H9 (cell line): ENCODE measurements around the gene GSG1L. TPM values are rescaled to one million over a fixed set of nuclear protein-coding genes. Genes with fewer than 3 reads are reported as not detected.

ENCODE experiments used
- DNase-seq: peaks from one replicate; pipeline ENCODE4 v3.0.0-alpha.2; 2017
- H2AFZ ChIP-seq: one replicate; pipeline ENCODE4 v1.6.1; 2013; ENCODE audit warnings: mild to moderate bottlenecking, low read length, control low read depth, moderate library complexity
- H2AK5ac ChIP-seq: 2 replicates; pipeline ENCODE4 v1.6.1; 2013; ENCODE audit warnings: low read length, control low read depth, mixed read lengths; ENCODE audit not compliant: insufficient read length
- H2BK120ac ChIP-seq: one replicate; pipeline ENCODE4 v1.6.1; 2013; ENCODE audit warnings: low read depth, mild to moderate bottlenecking, low read length, control low read depth, inconsistent platforms; ENCODE audit not compliant: poor library complexity, severe bottlenecking
- H2BK12ac ChIP-seq: 2 replicates; pipeline ENCODE4 v1.6.1; 2013; ENCODE audit warnings: low read length, control low read depth, mixed read lengths, low read depth; ENCODE audit not compliant: insufficient read length
- H2BK15ac ChIP-seq: 2 replicates; pipeline ENCODE4 v1.6.1; 2013; ENCODE audit warnings: low read depth, low read length, control low read depth
- H2BK20ac ChIP-seq: one replicate; pipeline ENCODE4 v1.6.1; 2013; ENCODE audit warnings: low read depth, mild to moderate bottlenecking, low read length, control low read depth, inconsistent platforms; ENCODE audit not compliant: poor library complexity, severe bottlenecking
- H2BK5ac ChIP-seq: 2 replicates; pipeline ENCODE4 v1.6.1; 2013; ENCODE audit warnings: low read length, control low read depth, mixed read lengths; ENCODE audit not compliant: insufficient read length
- H3K14ac ChIP-seq: 2 replicates; pipeline ENCODE4 v1.6.1; 2013; ENCODE audit warnings: low read length, control low read depth; ENCODE audit not compliant: insufficient read depth
- H3K18ac ChIP-seq: 2 replicates; pipeline ENCODE4 v1.6.1; 2013; ENCODE audit warnings: low read depth, mild to moderate bottlenecking, mixed read lengths, low read length, control low read depth; ENCODE audit not compliant: insufficient read length
- H3K23ac ChIP-seq: 2 replicates; pipeline ENCODE4 v1.6.1; 2013; ENCODE audit warnings: low read length, control low read depth, mixed read lengths, low read depth; ENCODE audit not compliant: insufficient read length
- H3K23me2 ChIP-seq: 2 replicates; pipeline ENCODE4 v1.6.1; 2013; ENCODE audit warnings: low read depth, mild to moderate bottlenecking, mixed read lengths, low read length, control low read depth; ENCODE audit not compliant: insufficient read length, poor library complexity, severe bottlenecking
- H3K27ac ChIP-seq: 2 replicates; pipeline ENCODE4 v1.5.1; 2013; ENCODE audit warnings: low read length, control low read depth, mixed read lengths, low read depth; ENCODE audit not compliant: insufficient read length
- H3K27me3 ChIP-seq: 2 replicates; pipeline ENCODE4 v1.6.1; 2013; ENCODE audit warnings: low read length, control low read depth, inconsistent platforms; ENCODE audit not compliant: insufficient read depth
- H3K4ac ChIP-seq: 2 replicates; pipeline ENCODE4 v1.6.1; 2013; ENCODE audit warnings: low read depth, mild to moderate bottlenecking, control low read depth, inconsistent platforms, low read length, moderate library complexity
- H3K4me1 ChIP-seq: 2 replicates; pipeline ENCODE4 v1.6.1; 2013; ENCODE audit warnings: low read length, control low read depth, inconsistent platforms; ENCODE audit not compliant: insufficient read depth
- H3K4me2 ChIP-seq: 2 replicates; pipeline ENCODE4 v1.6.1; 2013; ENCODE audit warnings: low read length, control low read depth, mixed read lengths; ENCODE audit not compliant: insufficient read length, insufficient read depth
- H3K56ac ChIP-seq: 2 replicates; pipeline ENCODE4 v1.6.1; 2013; ENCODE audit warnings: low read depth, mild to moderate bottlenecking, mixed read lengths, low read length, control low read depth; ENCODE audit not compliant: insufficient read length
- H3K79me1 ChIP-seq: 2 replicates; pipeline ENCODE4 v1.6.1; 2013; ENCODE audit warnings: low read depth, mild to moderate bottlenecking, moderate library complexity, low read length, control low read depth, inconsistent platforms; ENCODE audit not compliant: insufficient read depth, poor library complexity, severe bottlenecking
- H3K79me2 ChIP-seq: 2 replicates; pipeline ENCODE4 v1.6.1; 2013; ENCODE audit warnings: low read length, control low read depth, inconsistent platforms; ENCODE audit not compliant: insufficient read depth
- H3K9ac ChIP-seq: 2 replicates; pipeline ENCODE4 v1.6.1; 2013; ENCODE audit warnings: low read length, control low read depth, mixed read lengths; ENCODE audit not compliant: insufficient read length; ENCODE audit errors: extremely low read depth
- H3K9me3 ChIP-seq: one replicate; pipeline ENCODE4 v1.6.1; 2013; ENCODE audit warnings: low read depth, low read length, inconsistent platforms; ENCODE audit not compliant: control insufficient read depth
- H3T11ph ChIP-seq: one replicate; pipeline ENCODE4 v1.6.1; 2013; ENCODE audit warnings: mild to moderate bottlenecking, low read length, control low read depth, inconsistent platforms
- H4K20me1 ChIP-seq: one replicate; pipeline ENCODE4 v1.6.1; 2013; ENCODE audit not compliant: control insufficient read depth, insufficient read length, insufficient read depth
- H4K5ac ChIP-seq: 2 replicates; pipeline ENCODE4 v1.6.1; 2013; ENCODE audit warnings: low read depth, mild to moderate bottlenecking, mixed read lengths, low read length, control low read depth; ENCODE audit not compliant: insufficient read length
- H4K8ac ChIP-seq: replicated peaks from 2 replicates; pipeline ENCODE4 v1.6.1; 2013; ENCODE audit warnings: low read length, control low read depth, mixed read lengths, low read depth; ENCODE audit not compliant: insufficient read length
- H4K91ac ChIP-seq: 2 replicates; pipeline ENCODE4 v1.6.1; 2013; ENCODE audit warnings: low read depth, mild to moderate bottlenecking, moderate library complexity, mixed read lengths, low read length, control low read depth; ENCODE audit not compliant: insufficient read length
- H3K27ac Mint-ChIP-seq, 3 experiments: 2 replicates in 2 of 3; 3 replicates in 1 of 3; pipeline ENCODE4 v1.8.0; 2020 to 2021; ENCODE audit warnings: mixed read lengths in 3 of 3, mild to moderate bottlenecking in 1 of 3, moderate library complexity in 1 of 3
- H3K27me3 Mint-ChIP-seq: 2 replicates; pipeline ENCODE4 v1.8.0; 2021; ENCODE audit warnings: low read depth, mild to moderate bottlenecking, moderate library complexity, mixed read lengths
- H3K36me3 Mint-ChIP-seq, 3 experiments: 2 replicates in 2 of 3; 3 replicates in 1 of 3; pipeline ENCODE4 v1.8.0; 2020 to 2021; ENCODE audit warnings: low read depth in 3 of 3, mixed read lengths in 3 of 3; ENCODE audit not compliant: insufficient read depth in 1 of 3
- H3K4me1 Mint-ChIP-seq, 2 experiments: 2 replicates each; pipeline ENCODE4 v1.8.0; 2020; ENCODE audit warnings: mixed read lengths in 2 of 2
- H3K4me3 Mint-ChIP-seq, 2 experiments: 2 replicates in 1 of 2; 3 replicates in 1 of 2; pipeline ENCODE4 v1.8.0; 2020 to 2021; ENCODE audit warnings: mild to moderate bottlenecking in 2 of 2, mixed read lengths in 2 of 2, moderate library complexity in 1 of 2
- H3K9me3 Mint-ChIP-seq, 2 experiments: 2 replicates in 1 of 2; 3 replicates in 1 of 2; pipeline ENCODE4 v1.8.0; 2020; ENCODE audit warnings: mild to moderate bottlenecking in 2 of 2, mixed read lengths in 2 of 2, moderate library complexity in 1 of 2
- CTCF ChIP-seq: fragments of 200-600 bp; sonication (generic); conservative IDR thresholded peaks from 3 replicates; pipeline ENCODE4 v1.8.0; 2021; ENCODE audit warnings: antibody characterized with exemption, mild to moderate bottlenecking
- WGBS: extraction: QIAGEN DNeasy Blood & Tissue Kit; methylation state at CpG from one replicate; pipeline ENCODE4 v1.1.7; 2013; ENCODE audit warnings: missing lambda C conversion rate, low lambda C conversion rate, mixed read lengths; ENCODE audit not compliant: insufficient read length; ENCODE audit errors: extremely low coverage; 5-methylcytosine and 5-hydroxymethylcytosine counted together
- total RNA-seq: library from RNA; stranded (reverse); gene quantifications from 2 replicates; pipeline ENCODE4 v1.2.1, GENCODE V29; 2021

The GSG1L gene
- total RNA-seq, 1 experiment from 2014 or later, result 0.35 TPM

- Histone ChIP-seq H3K27ac (no peak overlapping the region), H2BK15ac (no peak overlapping the region), H3K23ac (no peak overlapping the region), H3K23me2 (no peaks in the 10 kb centered on the region), H4K20me1 (no peaks in the 10 kb centered on the region), H2BK12ac (no peak overlapping the region), H3K9me3 (no peaks in the 10 kb centered on the region), H3K4ac (no peak overlapping the region), H3K14ac (no peak overlapping the region), H4K91ac (no peak overlapping the region), H3K4me1 (no peaks in the 10 kb centered on the region), H3K27me3 (no peaks in the 10 kb centered on the region), H4K8ac (no peak overlapping the region), H3K18ac (no peak overlapping the region), H2AFZ (no peak overlapping the region), H3K56ac (no peak overlapping the region), H2BK20ac (no peak overlapping the region), H2BK120ac (no peak overlapping the region), H2BK5ac (no peak overlapping the region), H3K79me1 (no peaks in the 10 kb centered on the region), H3K9ac (no peak overlapping the region), H3K4me2 (no peak overlapping the region), H3T11ph (no peak overlapping the region), H3K79me2 (no peaks in the 10 kb centered on the region), H4K5ac (no peak overlapping the region), H2AK5ac (no peak overlapping the region)
- Mint-ChIP-seq H3K9me3 (peaks cover 13 to 15% of the 10 kb centered on the region in 2 experiments), H3K4me1 (no peaks in the 10 kb centered on the region), H3K36me3 (peaks cover 0 to 5% (median 0%) of the 10 kb centered on the region in 3 experiments; a peak in 2 of 7 replicates), H3K4me3 (no peak overlapping the region), H3K27ac (no peak overlapping the region), H3K27me3 (peaks cover 3% of the 10 kb centered on the region)
- WGBS, result no CpG with 5 or more reads among the region's 1 CpG
- DNase-seq, result no peak
- TF ChIP-seq CTCF, result no peak
Measured at GRCh38 chr16:27862953-27863352, 200.6 kb downstream of the GSG1L start.
